ENCODE measurements around the gene SYCP3. TPM values are rescaled to one million over a fixed set of nuclear protein-coding genes. Genes with fewer than 3 reads are reported as not detected.

SYCP3 gene
- total and polyA plus RNA-seq, 9 donors: 0.07 to 0.31 TPM; not detected in 7

DNA sequence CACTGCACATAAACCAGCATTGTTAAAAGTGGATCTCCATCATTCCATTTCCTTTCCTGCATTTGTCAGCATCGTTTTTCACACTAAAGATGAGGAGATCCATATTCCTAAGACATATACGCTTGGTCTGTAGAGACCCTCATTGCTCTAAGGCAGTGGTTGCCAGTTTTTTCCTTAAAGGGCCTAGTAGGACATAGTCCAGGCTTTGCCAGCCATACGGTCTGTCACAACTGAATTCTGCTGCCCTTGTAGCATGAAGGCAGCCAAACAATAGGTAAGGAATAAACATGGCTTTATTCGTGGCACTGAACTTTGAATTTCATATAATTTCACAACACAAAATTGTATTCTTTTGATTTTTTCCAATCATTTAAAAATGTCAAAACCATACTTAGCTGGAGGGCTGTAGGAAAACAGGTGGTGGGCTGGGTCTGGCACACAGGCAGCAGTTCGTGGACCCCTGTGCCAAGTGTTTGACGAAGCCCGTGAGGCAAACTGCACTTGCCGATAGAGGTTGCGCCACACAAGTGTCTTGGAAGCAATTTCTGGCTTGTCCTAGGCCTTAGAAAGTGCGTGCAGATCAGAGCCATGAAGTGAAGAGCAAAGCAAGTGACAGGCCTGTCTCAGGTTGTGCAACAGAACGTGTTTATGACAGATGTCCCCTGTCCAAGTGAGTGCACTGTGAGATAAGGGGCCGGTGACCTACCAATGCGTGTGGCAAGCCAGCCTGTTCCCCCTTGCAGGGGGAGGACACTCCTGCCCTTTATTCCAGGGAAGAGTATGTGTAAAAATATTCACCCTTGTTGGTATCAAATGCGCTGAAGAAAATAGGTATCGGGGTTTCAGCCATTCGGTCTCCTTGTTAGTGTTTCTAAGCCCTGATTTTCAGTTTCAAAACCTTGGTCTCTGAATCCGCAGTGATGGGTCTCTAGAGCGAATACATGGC, 42.7 kb downstream of the SYCP3 start:
- WGBS, 3 donors: 37 to 46% (median 45%) methylated on average over 18 of the region's 18 CpGs
- peak in 3 of 5 donors; percentile 21 to 44 (median 38) for DNase-seq
- TF ChIP-seq POLR2A (IDR thresholded peaks at IDR 0.05) (no peak), CTCF (IDR thresholded peaks at IDR 0.05) (no peak), EP300 (IDR thresholded peaks at IDR 0.05) (no peak)
- Histone ChIP-seq H3K27ac (peak overlapping the region in 1 of 2 donors; percentile 87), H3K4me1 (ENCODE audit: insufficient read depth) (peaks cover 3% of the 10 kb centered on the region), H3K4me3 (peak overlapping the region; percentile 91), H3K9me3 (no peaks in the 10 kb centered on the region), H3K27me3 (no peaks in the 10 kb centered on the region), H3K36me3 (no peaks in the 10 kb centered on the region)
- intact Hi-C loops (cut with DNase I): no loop called here

- Histone ChIP-seq H3K27ac (no peak overlapping the region), H3K36me3 (no peaks in the 10 kb centered on the region), H3K4me3 (no peak overlapping the region), H3K9me3 (no peaks in the 10 kb centered on the region), H3K27me3 (no peaks in the 10 kb centered on the region), H3K4me1 (ENCODE audit: insufficient read depth) (peaks cover 3% of the 10 kb centered on the region)
- TF ChIP-seq POLR2A (IDR thresholded peaks at IDR 0.05) (no peak), EP300 (IDR thresholded peaks at IDR 0.05) (no peak), CTCF (IDR thresholded peaks at IDR 0.05) (no peak)
- no peak for DNase-seq
- intact Hi-C loops (cut with DNase I): no loop called here
- 92 to 97% (median 94%) methylated on average over 1 of the region's 1 CpG for WGBS, 3 donors
Measured at GRCh38 chr12:101695706-101696105, 43.6 kb downstream of the SYCP3 start.

- Histone ChIP-seq H3K4me3 (no peak overlapping the region), H3K27ac (no peak overlapping the region), H3K4me1 (ENCODE audit: insufficient read depth) (peaks cover 3% of the 10 kb centered on the region), H3K9me3 (no peaks in the 10 kb centered on the region), H3K36me3 (no peaks in the 10 kb centered on the region), H3K27me3 (no peaks in the 10 kb centered on the region)
- no peak for TF ChIP-seq EP300 (IDR thresholded peaks at IDR 0.05)
- no peak for TF ChIP-seq POLR2A (IDR thresholded peaks at IDR 0.05)
- no peak for TF ChIP-seq CTCF (IDR thresholded peaks at IDR 0.05)
- WGBS, 3 donors: 96 to 97% (median 97%) methylated on average over 2 of the region's 2 CpGs
- no peak for DNase-seq
- intact Hi-C loops (cut with DNase I): no loop called here
Measured at GRCh38 chr12:101694986-101695385, 44.3 kb downstream of the SYCP3 start.

GRCh38 chr12:101694297-101694848, 44.9 kb downstream of the SYCP3 start:
- no peak for TF ChIP-seq POLR2A (IDR thresholded peaks at IDR 0.05)
- TF ChIP-seq CTCF (IDR thresholded peaks at IDR 0.05): no peak
- no peak for TF ChIP-seq EP300 (IDR thresholded peaks at IDR 0.05)
- H3K4me3 ChIP-seq: no peak overlapping the region
- no peaks in the 10 kb centered on the region for H3K36me3 ChIP-seq
- H3K27me3 ChIP-seq: no peaks in the 10 kb centered on the region
- 83 to 98% (median 88%) methylated on average over 2 of the region's 2 CpGs for WGBS, 3 donors
- peaks cover 3% of the 10 kb centered on the region for H3K4me1 ChIP-seq (ENCODE audit: insufficient read depth)
- H3K9me3 ChIP-seq: no peaks in the 10 kb centered on the region
- intact Hi-C loops (cut with DNase I): no loop called here
- no peak overlapping the region for H3K27ac ChIP-seq
- no peak for DNase-seq
